Panc1 (cell line): Measurements from ENCODE around the gene GALNT14. TPM values are rescaled to one million over a fixed set of nuclear protein-coding genes. Genes with fewer than 3 reads are reported as not detected.

Experiments
- ATAC-seq: fragments of 200-7000 bp; cut with Tn5 transposase; 2 replicates; pipeline ENCODE4 v1.9.1; 2020; ENCODE audit warnings: mild to moderate bottlenecking, moderate library complexity
- BruUV-seq: library from RNA; stranded (reverse); fragments of 400-500 nt; replicated peaks from 2 replicates; lab custom pipeline; 2021; lab: Mats Ljungman, UMichigan
- CTCF ChIA-PET: fragments of 300-600 bp; sonication (Branson Sonifier 250); formaldehyde crosslinking; loops from one replicate; lab custom pipeline; 2022; ENCODE audit warnings: antibody characterized with exemption; lab: Charles Lee
- POLR2A ChIA-PET: fragments of 300-600 bp; sonication (Branson Sonifier 250); formaldehyde crosslinking; loops from one replicate; lab custom pipeline; 2022; ENCODE audit warnings: antibody characterized with exemption; lab: Charles Lee
- DNase-seq: peaks from one replicate; pipeline ENCODE4 v3.0.0-alpha.2; 2010; ENCODE audit warnings: low read depth, low spot score
- H3K27ac ChIP-seq: 2 replicates; pipeline ENCODE4 v1.5.1; 2011; ENCODE audit warnings: mild to moderate bottlenecking, low read length, inconsistent platforms
- H3K27me3 ChIP-seq: fragments of 200-500 bp; sonication (Bioruptor generic); 2 replicates; pipeline ENCODE4 v1.6.0; 2014; ENCODE audit warnings: low read length, inconsistent platforms; ENCODE audit not compliant: control insufficient read depth, insufficient read depth
- H3K36me3 ChIP-seq: fragments of 200-500 bp; sonication (Bioruptor generic); 2 replicates; pipeline ENCODE4 v1.5.1; 2014; ENCODE audit warnings: inconsistent platforms, mild to moderate bottlenecking, low read length, moderate library complexity; ENCODE audit not compliant: control insufficient read depth, insufficient read depth
- H3K4me1 ChIP-seq: 2 replicates; pipeline ENCODE4 v1.5.1; 2011; ENCODE audit warnings: inconsistent platforms, mild to moderate bottlenecking, low read length, moderate library complexity; ENCODE audit not compliant: control insufficient read depth, insufficient read depth
- H3K4me3 ChIP-seq, 2 experiments: 2 replicates each; pipeline ENCODE4 v1.5.1; 2011 to 2012; ENCODE audit warnings: low read depth in 2 of 2, low read length in 2 of 2, mild to moderate bottlenecking in 2 of 2, inconsistent platforms in 1 of 2, moderate library complexity in 1 of 2
- H3K9me3 ChIP-seq: fragments of 200-500 bp; sonication (Bioruptor generic); 2 replicates; pipeline ENCODE4 v1.5.1; 2014; ENCODE audit warnings: low read depth, mild to moderate bottlenecking, inconsistent platforms, low read length, moderate library complexity; ENCODE audit not compliant: control insufficient read depth, insufficient read depth
- CTCF ChIP-seq: fragments of 450-650 bp; IDR thresholded peaks from 2 replicates; pipeline ENCODE4 v1.5.1; 2017; ENCODE audit warnings: mild to moderate bottlenecking
- POLR2AphosphoS5 ChIP-seq: IDR thresholded peaks from 2 replicates; pipeline ENCODE4 v1.6.1; 2012; ENCODE audit warnings: mild to moderate bottlenecking, low read depth, low read length, moderate library complexity
- REST ChIP-seq, 2 experiments: IDR thresholded peaks; 2 replicates each; pipeline ENCODE4 v1.6.1; 2011 to 2012; ENCODE audit warnings: low read depth in 2 of 2, control low read depth in 1 of 2, low read length in 1 of 2, mild to moderate bottlenecking in 1 of 2, moderate library complexity in 1 of 2; ENCODE audit not compliant: insufficient read depth in 1 of 2
- SIN3A ChIP-seq: IDR thresholded peaks from 2 replicates; pipeline ENCODE4 v1.6.1; 2012; ENCODE audit warnings: low read depth, mild to moderate bottlenecking, low read length, moderate library complexity, borderline replicate concordance; ENCODE audit not compliant: insufficient read depth
- TCF7L2 ChIP-seq: IDR thresholded peaks from 2 replicates; pipeline ENCODE4 v1.6.1; 2011; ENCODE audit warnings: mild to moderate bottlenecking, low read depth, low read length, inconsistent platforms
- in situ Hi-C: cut with HindIII; loops from 2 replicates; pipeline ENCODE4 v1.10.0; 2016; ENCODE audit warnings: low sequenced_read_pairs, low pct_unique_long_range_greater_than_20kb
- intact Hi-C: fragments of 100-400 bp; cut with micrococcal nuclease; formaldehyde crosslinking; loops from one replicate; pipeline ENCODE4 v1.10.0; 2022; ENCODE audit not compliant: unreplicated experiment
- total RNA-seq: library from RNA; stranded (reverse); gene quantifications from one replicate; pipeline ENCODE4 v1.2.1, GENCODE V29; 2021; ENCODE audit not compliant: unreplicated experiment

Gene GALNT14
- total RNA-seq, 1 experiment from 2014 or later, result 0.67 TPM

GRCh38 chr2:31020713-31021112 lies 117.5 kb downstream of the GALNT14 start:
- POLR2A ChIA-PET, result no interaction called here
- in situ Hi-C loops, result no loop called here

GRCh38 chr2:31018280-31018679 lies 120.0 kb downstream of the GALNT14 start:
- no peaks in the 10 kb centered on the region for H3K36me3 ChIP-seq
- CTCF ChIA-PET, result no interaction called here
- H3K27me3 ChIP-seq, result no peaks in the 10 kb centered on the region; the same call in 1 of the 2 replicates
- POLR2A ChIA-PET, result no interaction called here
- H3K9me3 ChIP-seq, result no peaks in the 10 kb centered on the region
- no peaks in the 10 kb centered on the region for H3K4me1 ChIP-seq
- BruUV-seq, result no TSS peak
- no peak overlapping the region for H3K4me3 ChIP-seq
- DNase-seq, result no peak
- in situ Hi-C loops (no loop called here), intact Hi-C loops (no loop called here)
- no peak for TF ChIP-seq POLR2AphosphoS5
- no peak for TF ChIP-seq SIN3A
- TF ChIP-seq REST (IDR thresholded peaks at IDR 0.05; ENCODE audit: insufficient read depth in 1 of 2, low read depth in 2 of 2, low read length in 1 of 2), result no peak
- no peak for TF ChIP-seq CTCF
- TF ChIP-seq TCF7L2, result no peak
- no peak overlapping the region for H3K27ac ChIP-seq
- no peak for ATAC-seq

More at GRCh38 chr2:31020713-31021112, 117.5 kb downstream of the GALNT14 start:
- no peaks in the 10 kb centered on the region for H3K4me1 ChIP-seq
- DNase-seq, result no peak
- BruUV-seq, result no TSS peak
- H3K27ac ChIP-seq, result no peak overlapping the region
- H3K36me3 ChIP-seq, result no peaks in the 10 kb centered on the region
- H3K9me3 ChIP-seq, result no peaks in the 10 kb centered on the region
- H3K27me3 ChIP-seq, result no peaks in the 10 kb centered on the region; the same call in 1 of the 2 replicates
- no peak overlapping the region for H3K4me3 ChIP-seq
- intact Hi-C loops, result no loop called here
- CTCF ChIA-PET, result no interaction called here
- TF ChIP-seq POLR2AphosphoS5 (no peak), SIN3A (no peak), REST (IDR thresholded peaks at IDR 0.05; ENCODE audit: insufficient read depth in 1 of 2, low read depth in 2 of 2, low read length in 1 of 2) (no peak), CTCF (no peak), TCF7L2 (no peak)
- no peak for ATAC-seq
